ENCODE measurements around the gene PRDM7.
A peak's percentile ranks its signal among the peaks of the same experiment; 100 is the strongest.

PRDM7 gene

DNA sequence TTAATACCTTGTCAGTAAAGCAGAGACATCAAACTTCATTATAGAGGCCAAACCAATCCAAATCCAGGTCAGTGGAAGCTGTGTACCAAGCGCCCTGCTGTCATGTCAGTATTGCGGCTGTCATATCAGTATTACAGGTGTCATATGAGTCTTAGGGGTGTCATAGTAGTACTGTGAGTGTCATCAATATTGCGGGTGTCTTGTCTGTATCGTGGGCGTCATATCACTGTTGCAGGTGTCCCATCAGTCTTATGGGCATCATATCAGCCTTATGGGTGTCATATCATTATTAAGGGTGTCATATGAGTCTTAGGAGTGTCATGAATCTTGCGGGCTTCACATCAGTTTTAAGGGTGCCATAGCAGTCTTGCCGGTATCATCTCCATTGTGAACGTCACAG is 6.0 kb upstream of the PRDM7 start:
- Histone ChIP-seq H3K27ac (no peak overlapping the region), H3K4me1 (no peaks in the 10 kb centered on the region)

GRCh38 chr16:90081606-90081970 is 4.5 kb upstream of the PRDM7 start:
- H3K9ac ChIP-seq: no peak overlapping the region
- H3K4me2 ChIP-seq (ENCODE audit: low read length): peak overlapping the region; percentile 82
- peak overlapping the region; percentile 48 for H3K4me3 ChIP-seq (ENCODE audit: low read depth, low read length)
- H2AFZ ChIP-seq: peak overlapping the region; percentile 83
- H3K36me3 ChIP-seq (ENCODE audit: control insufficient read depth, insufficient read depth, low read length): no peaks in the 10 kb centered on the region
- TF ChIP-seq, protein P1, sequence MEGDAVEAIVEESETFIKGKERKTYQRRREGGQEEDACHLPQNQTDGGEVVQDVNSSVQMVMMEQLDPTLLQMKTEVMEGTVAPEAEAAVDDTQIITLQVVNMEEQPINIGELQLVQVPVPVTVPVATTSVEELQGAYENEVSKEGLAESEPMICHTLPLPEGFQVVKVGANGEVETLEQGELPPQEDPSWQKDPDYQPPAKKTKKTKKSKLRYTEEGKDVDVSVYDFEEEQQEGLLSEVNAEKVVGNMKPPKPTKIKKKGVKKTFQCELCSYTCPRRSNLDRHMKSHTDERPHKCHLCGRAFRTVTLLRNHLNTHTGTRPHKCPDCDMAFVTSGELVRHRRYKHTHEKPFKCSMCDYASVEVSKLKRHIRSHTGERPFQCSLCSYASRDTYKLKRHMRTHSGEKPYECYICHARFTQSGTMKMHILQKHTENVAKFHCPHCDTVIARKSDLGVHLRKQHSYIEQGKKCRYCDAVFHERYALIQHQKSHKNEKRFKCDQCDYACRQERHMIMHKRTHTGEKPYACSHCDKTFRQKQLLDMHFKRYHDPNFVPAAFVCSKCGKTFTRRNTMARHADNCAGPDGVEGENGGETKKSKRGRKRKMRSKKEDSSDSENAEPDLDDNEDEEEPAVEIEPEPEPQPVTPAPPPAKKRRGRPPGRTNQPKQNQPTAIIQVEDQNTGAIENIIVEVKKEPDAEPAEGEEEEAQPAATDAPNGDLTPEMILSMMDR (IDR thresholded peaks at IDR 0.05): no peak
- no peaks in the 10 kb centered on the region for H3K79me2 ChIP-seq
- H3K4me1 ChIP-seq: peaks cover 4% of the 10 kb centered on the region
- H3K27ac ChIP-seq: no peak overlapping the region
- no peaks in the 10 kb centered on the region for H3K9me3 ChIP-seq (ENCODE audit: control insufficient read depth, low read length)
- no peaks in the 10 kb centered on the region for H3K27me3 ChIP-seq (ENCODE audit: control insufficient read depth, insufficient read depth, low read length)

More for the DNA sequence above, 6.0 kb upstream of the PRDM7 start:
- no peaks in the 10 kb centered on the region for H3K27me3 ChIP-seq (ENCODE audit: control insufficient read depth, insufficient read depth, low read length)
- no peak overlapping the region for H2AFZ ChIP-seq
- TF ChIP-seq, protein P1 (IDR thresholded peaks at IDR 0.05): no peak
- H3K36me3 ChIP-seq (ENCODE audit: control insufficient read depth, insufficient read depth, low read length): no peaks in the 10 kb centered on the region
- no peaks in the 10 kb centered on the region for H3K79me2 ChIP-seq
- H3K9me3 ChIP-seq (ENCODE audit: control insufficient read depth, low read length): no peaks in the 10 kb centered on the region
- no peak overlapping the region for H3K9ac ChIP-seq
- no peak overlapping the region for H3K4me2 ChIP-seq (ENCODE audit: low read length)
- no peak overlapping the region for H3K4me3 ChIP-seq (ENCODE audit: low read depth, low read length)

DNA sequence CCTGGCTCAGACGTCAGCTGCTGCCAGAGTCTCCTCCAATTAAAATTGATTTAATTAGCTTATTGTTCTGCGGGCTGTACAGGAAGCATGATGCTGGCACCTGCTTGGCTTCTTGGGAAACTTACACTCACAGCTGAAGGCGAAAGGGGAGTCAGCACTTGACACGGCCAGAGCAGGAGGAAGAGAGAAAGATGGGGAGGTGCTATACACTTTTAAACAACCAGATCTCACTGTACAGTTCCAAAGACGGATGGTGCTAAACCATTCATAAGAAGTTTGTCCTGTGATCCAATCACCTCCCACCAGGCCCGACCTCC is 1.4 kb upstream of the PRDM7 start:
- Histone ChIP-seq H3K36me3 (ENCODE audit: control insufficient read depth, insufficient read depth, low read length) (no peaks in the 10 kb centered on the region), H3K79me2 (no peaks in the 10 kb centered on the region), H3K27ac (no peak overlapping the region), H3K4me3 (ENCODE audit: low read depth, low read length) (no peak overlapping the region), H2AFZ (no peak overlapping the region), H3K9ac (no peak overlapping the region), H3K4me1 (peaks cover 4% of the 10 kb centered on the region), H3K4me2 (ENCODE audit: low read length) (no peak overlapping the region), H3K9me3 (ENCODE audit: control insufficient read depth, low read length) (no peaks in the 10 kb centered on the region), H3K27me3 (ENCODE audit: control insufficient read depth, insufficient read depth, low read length) (no peaks in the 10 kb centered on the region)
- TF ChIP-seq, protein P1 (IDR thresholded peaks at IDR 0.05): no peak

- no peaks in the 10 kb centered on the region for H3K9me3 ChIP-seq (ENCODE audit: control insufficient read depth, low read length)
- H2AFZ ChIP-seq: peak overlapping the region; percentile 92
- no peak overlapping the region for H3K9ac ChIP-seq
- peak overlapping the region; percentile 60 for H3K4me3 ChIP-seq (ENCODE audit: low read depth, low read length)
- H3K36me3 ChIP-seq (ENCODE audit: control insufficient read depth, insufficient read depth, low read length): no peaks in the 10 kb centered on the region
- H3K27ac ChIP-seq: peak overlapping the region; percentile 43
- H3K4me2 ChIP-seq (ENCODE audit: low read length): peak overlapping the region; percentile 90
- peaks cover 4% of the 10 kb centered on the region for H3K4me1 ChIP-seq
- TF ChIP-seq, protein P1 (IDR thresholded peaks at IDR 0.05): no peak
- no peaks in the 10 kb centered on the region for H3K27me3 ChIP-seq (ENCODE audit: control insufficient read depth, insufficient read depth, low read length)
- no peaks in the 10 kb centered on the region for H3K79me2 ChIP-seq
Observed at GRCh38 chr16:90077757-90078578, 837 bp upstream of the PRDM7 start.

Measured in parathyroid adenoma (tissue), 2 donors.